HepG2 (cell line): ENCODE measurements around the gene FABP6.

Experiments used
- ATF7-NPFF ChIP-seq: sonication (generic); formaldehyde crosslinking; IDR thresholded peaks from 2 replicates; pipeline ENCODE4 v1.8.1; 2023; ENCODE audit warnings: mild to moderate bottlenecking, low read depth, missing genetic modification reagents, moderate library complexity
- CC2D1A ChIP-seq: sonication (generic); formaldehyde crosslinking; IDR thresholded peaks from 2 replicates; pipeline ENCODE4 v1.8.1; 2023; ENCODE audit warnings: mild to moderate bottlenecking, missing genetic modification reagents
- NFYB ChIP-seq: sonication (generic); formaldehyde crosslinking; IDR thresholded peaks from 2 replicates; pipeline ENCODE4 v1.4.0; 2020; ENCODE audit warnings: missing genetic modification reagents
- RERE ChIP-seq: IDR thresholded peaks from 2 replicates; pipeline ENCODE4 v1.6.1; 2016; ENCODE audit warnings: low read depth, missing genetic modification reagents, missing compliant biosample characterization
- RFX5 ChIP-seq: IDR thresholded peaks from 2 replicates; pipeline ENCODE4 v1.6.1; 2011; ENCODE audit warnings: low read depth, low read length, improper control_type of control experiment
- TCF7L2 ChIP-seq: IDR thresholded peaks from 2 replicates; pipeline ENCODE4 v1.6.1; 2011; ENCODE audit warnings: mild to moderate bottlenecking, low read depth, low read length, moderate library complexity
- ZBTB7A ChIP-seq: sonication (generic); formaldehyde crosslinking; IDR thresholded peaks from 2 replicates; pipeline ENCODE4 v1.8.0; 2022; ENCODE audit warnings: mild to moderate bottlenecking, missing genetic modification reagents
- ZNF24 ChIP-seq: fragments of 450-650 bp; IDR thresholded peaks from 2 replicates; pipeline ENCODE4 v1.6.1; 2017; ENCODE audit warnings: antibody characterized with exemption, mild to moderate bottlenecking
- ZNF274 ChIP-seq: sonication (generic); formaldehyde crosslinking; IDR thresholded peaks from 2 replicates; pipeline ENCODE4 v1.5.1; 2020; ENCODE audit warnings: mild to moderate bottlenecking, missing genetic modification reagents
- TF ChIP-seq, protein P1 (sequence below): sonication (generic); formaldehyde crosslinking; IDR thresholded peaks from 2 replicates; pipeline ENCODE4 v1.4.0; 2020; ENCODE audit warnings: low read depth, mild to moderate bottlenecking, missing genetic modification reagents

DNA sequence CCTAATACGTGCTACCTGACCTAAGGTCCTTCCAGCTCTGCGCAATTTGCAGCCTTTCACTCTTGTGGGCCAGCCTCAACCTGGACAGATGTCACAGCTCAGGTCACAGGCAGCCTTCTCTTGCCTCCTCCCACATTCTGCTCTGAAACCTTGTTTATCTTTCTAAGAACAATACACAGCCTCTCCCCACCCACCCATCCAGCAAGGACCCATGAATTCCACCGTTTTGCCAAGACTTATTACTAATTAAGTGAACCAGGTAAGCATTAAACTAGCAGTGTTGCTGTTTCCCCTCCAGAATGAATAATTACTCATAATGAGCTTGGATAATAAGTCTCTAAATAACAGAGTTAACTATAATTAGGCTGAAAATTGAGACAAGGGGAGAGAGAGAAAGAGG lies 11.0 kb downstream of the FABP6 start:
- no peak for TF ChIP-seq TCF7L2
- no peak for TF ChIP-seq ZNF274 (CRISPR knock-in tag)
- no peak for TF ChIP-seq ZBTB7A (CRISPR knock-in tag)
- no peak for TF ChIP-seq RERE (CRISPR knock-in tag)
- TF ChIP-seq NFYB (CRISPR knock-in tag), result no peak
- no peak for TF ChIP-seq ATF7-NPFF (CRISPR knock-in tag)
- no peak for TF ChIP-seq CC2D1A (CRISPR knock-in tag)
- TF ChIP-seq, protein P1, sequence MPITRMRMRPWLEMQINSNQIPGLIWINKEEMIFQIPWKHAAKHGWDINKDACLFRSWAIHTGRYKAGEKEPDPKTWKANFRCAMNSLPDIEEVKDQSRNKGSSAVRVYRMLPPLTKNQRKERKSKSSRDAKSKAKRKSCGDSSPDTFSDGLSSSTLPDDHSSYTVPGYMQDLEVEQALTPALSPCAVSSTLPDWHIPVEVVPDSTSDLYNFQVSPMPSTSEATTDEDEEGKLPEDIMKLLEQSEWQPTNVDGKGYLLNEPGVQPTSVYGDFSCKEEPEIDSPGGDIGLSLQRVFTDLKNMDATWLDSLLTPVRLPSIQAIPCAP, result no peak
- no peak for TF ChIP-seq ZNF24
- no peak for TF ChIP-seq RFX5
